GM23338 (cell line): ENCODE measurements around the gene FASN. TPM values are rescaled to one million over a fixed set of nuclear protein-coding genes. Genes with fewer than 3 reads are reported as not detected.
"Not testable (repeated sequence)": the region's sequence is repeated elsewhere in the genome, so short reads cannot be mapped to it uniquely, and the experiment has no call there.

ENCODE experiments used
- ATAC-seq: fragments of 200-7000 bp; cut with Tn5 transposase; 3 replicates; pipeline ENCODE4 v1.9.1; 2020
- DNase-seq: peaks from one replicate; pipeline ENCODE4 v3.0.0-alpha.2; 2015; ENCODE audit warnings: low spot score
- H2AFZ ChIP-seq: fragments of 200-600 bp; sonication (generic); 2 replicates; pipeline ENCODE4 v1.8.0; 2016; ENCODE audit warnings: antibody characterized with exemption, mild to moderate bottlenecking, moderate library complexity
- H3F3A ChIP-seq: fragments of 200-600 bp; sonication (generic); replicated peaks from 2 replicates; pipeline ENCODE4 v1.8.0; 2017; ENCODE audit warnings: antibody characterized with exemption, mixed run types, low read depth
- H3K27ac ChIP-seq: fragments of 200-600 bp; sonication (generic); 2 replicates; pipeline ENCODE4 v1.6.1; 2016; ENCODE audit warnings: low read depth
- H3K27me3 ChIP-seq: fragments of 200-600 bp; sonication (generic); 2 replicates; pipeline ENCODE4 v1.8.0; 2016; ENCODE audit warnings: mild to moderate bottlenecking, mixed run types, moderate library complexity; ENCODE audit not compliant: insufficient read depth
- H3K36me3 ChIP-seq: fragments of 200-600 bp; sonication (generic); 2 replicates; pipeline ENCODE4 v1.8.0; 2016; ENCODE audit warnings: mild to moderate bottlenecking; ENCODE audit not compliant: insufficient read depth
- H3K4me1 ChIP-seq: fragments of 200-600 bp; sonication (generic); 2 replicates; pipeline ENCODE4 v1.8.0; 2016; ENCODE audit warnings: mild to moderate bottlenecking, moderate library complexity; ENCODE audit not compliant: insufficient read depth
- H3K4me2 ChIP-seq: fragments of 200-600 bp; sonication (generic); 2 replicates; pipeline ENCODE4 v1.7.1; 2017; ENCODE audit warnings: mixed run types
- H3K4me3 ChIP-seq: fragments of 200-600 bp; sonication (generic); 2 replicates; pipeline ENCODE4 v1.6.1; 2016; ENCODE audit warnings: mixed run types
- H3K79me2 ChIP-seq: fragments of 200-600 bp; sonication (generic); replicated peaks from 2 replicates; pipeline ENCODE4 v1.8.0; 2017; ENCODE audit warnings: mild to moderate bottlenecking; ENCODE audit not compliant: insufficient read depth
- H3K9me2 ChIP-seq: fragments of 200-600 bp; sonication (generic); 2 replicates; pipeline ENCODE4 v1.8.0; 2017; ENCODE audit not compliant: insufficient read depth
- H4K20me1 ChIP-seq: fragments of 200-600 bp; sonication (generic); replicated peaks from 2 replicates; pipeline ENCODE4 v1.8.0; 2017; ENCODE audit warnings: mild to moderate bottlenecking; ENCODE audit not compliant: insufficient read depth
- H3K27ac Mint-ChIP-seq: 2 replicates; pipeline ENCODE4 v1.8.0; 2020; ENCODE audit warnings: inconsistent platforms, mild to moderate bottlenecking, moderate library complexity, mixed read lengths
- H3K27me3 Mint-ChIP-seq: 3 replicates; pipeline ENCODE4 v1.8.0; 2022; ENCODE audit warnings: low read depth, mild to moderate bottlenecking, moderate library complexity, mixed read lengths, inconsistent platforms; ENCODE audit not compliant: insufficient read depth, poor library complexity
- H3K36me3 Mint-ChIP-seq: 3 replicates; pipeline ENCODE4 v1.8.0; 2021; ENCODE audit warnings: low read depth, mild to moderate bottlenecking, inconsistent platforms, moderate library complexity, mixed read lengths
- H3K4me1 Mint-ChIP-seq: 3 replicates; pipeline ENCODE4 v1.8.0; 2020; ENCODE audit warnings: mild to moderate bottlenecking, inconsistent platforms, mixed read lengths
- H3K4me3 Mint-ChIP-seq: 3 replicates; pipeline ENCODE4 v1.8.0; 2021; ENCODE audit warnings: moderate library complexity, mild to moderate bottlenecking, inconsistent platforms, mixed read lengths
- H3K9me3 Mint-ChIP-seq: 3 replicates; pipeline ENCODE4 v1.8.0; 2020; ENCODE audit warnings: moderate library complexity, mild to moderate bottlenecking, inconsistent platforms, mixed read lengths
- CREB1 ChIP-seq: fragments of 250-450 bp; sonication (Bioruptor Pico); IDR thresholded peaks from 2 replicates; pipeline ENCODE4 v1.5.0; 2020; ENCODE audit warnings: low read depth, mild to moderate bottlenecking, moderate library complexity
- CTCF ChIP-seq, 2 experiments: fragments of 200-600 bp in 1 of 2; sonication (generic) in 1 of 2; conservative IDR thresholded peaks; 2 replicates each; pipeline versions ENCODE4 v1.5.1 to v1.6.1; 2016 to 2017; ENCODE audit warnings: antibody characterized with exemption in 2 of 2, low read depth in 2 of 2, mild to moderate bottlenecking in 2 of 2, moderate library complexity in 1 of 2
- EZH2 ChIP-seq: fragments of 200-600 bp; sonication (generic); IDR thresholded peaks from one replicate; pipeline ENCODE4 v1.8.0; 2017; ENCODE audit warnings: antibody characterized with exemption, mild to moderate bottlenecking, low read depth; ENCODE audit not compliant: unreplicated experiment
- NANOG ChIP-seq: IDR thresholded peaks from 2 replicates; pipeline ENCODE4 v1.6.1; 2016; ENCODE audit warnings: antibody characterized with exemption, borderline replicate concordance
- POLR2AphosphoS5 ChIP-seq: IDR thresholded peaks from 2 replicates; pipeline ENCODE4 v1.6.1; 2016; ENCODE audit warnings: antibody characterized with exemption, low read depth
- ZNF331 ChIP-seq: fragments of 250-450 bp; sonication (Bioruptor Pico); IDR thresholded peaks from 2 replicates; pipeline ENCODE4 v1.5.0; 2020; ENCODE audit warnings: low read depth, mild to moderate bottlenecking, moderate library complexity
- ZNF462 ChIP-seq: fragments of 250-450 bp; sonication (Bioruptor Pico); IDR thresholded peaks from 2 replicates; pipeline ENCODE4 v1.5.0; 2020; ENCODE audit warnings: mild to moderate bottlenecking, moderate library complexity
- polyA plus RNA-seq: library from polyadenylated mRNA; unstranded; fragments of >200 nt; fragmentation: Nextera tagmentation; extraction: Ambion mirVana; gene quantifications from 2 replicates; pipeline ENCODE4 v1.2.1, GENCODE V29; 2016
- total RNA-seq: library from RNA; depleted of rRNA; stranded (reverse); fragments of >200 nt; shearing (Covaris generic); gene quantifications from 2 replicates; pipeline ENCODE4 v1.2.3, GENCODE V29; 2014

Gene FASN
- total and polyA plus RNA-seq, 2 experiments from 2014 or later, result 120 to 849 TPM

GRCh38 chr17:82133166-82133953 lies 35.3 kb upstream of the FASN start:
- H3F3A ChIP-seq, H3K36me3 Mint-ChIP-seq, H3K4me1 Mint-ChIP-seq, H3K4me3 Mint-ChIP-seq, H3K36me3 ChIP-seq, H3K27ac Mint-ChIP-seq, H3K79me2 ChIP-seq, H3K9me2 ChIP-seq, H3K4me3 ChIP-seq, H3K27ac ChIP-seq, H2AFZ ChIP-seq, H3K4me2 ChIP-seq, ATAC-seq, H3K27me3 Mint-ChIP-seq, H3K4me1 ChIP-seq, H3K27me3 ChIP-seq, DNase-seq, H3K9me3 Mint-ChIP-seq, H4K20me1 ChIP-seq: not testable (repeated sequence)

- H3K9me2 ChIP-seq, result no peaks in the 10 kb centered on the region
- Mint-ChIP-seq H3K4me1 (peaks cover 4% of the 10 kb centered on the region; the same call in 1 of the 3 replicates), H3K27me3 (peaks cover 6% of the 10 kb centered on the region), H3K4me3 (no peak overlapping the region), H3K36me3 (peaks cover 3% of the 10 kb centered on the region; the same call in 1 of the 3 replicates), H3K27ac (no peak overlapping the region), H3K9me3 (no peaks in the 10 kb centered on the region)
- H3F3A ChIP-seq, result no peaks in the 10 kb centered on the region
- no peaks in the 10 kb centered on the region; the same call in 1 of the 2 replicates for H4K20me1 ChIP-seq
- no peaks in the 10 kb centered on the region for H3K4me1 ChIP-seq
- H3K4me3 ChIP-seq, result no peak overlapping the region
- no peak overlapping the region for H3K4me2 ChIP-seq
- no peak overlapping the region for H2AFZ ChIP-seq
- H3K27ac ChIP-seq, result no peak overlapping the region
- ATAC-seq, result peak; percentile 55
- H3K36me3 ChIP-seq, result no peaks in the 10 kb centered on the region
- H3K79me2 ChIP-seq, result no peaks in the 10 kb centered on the region
- H3K27me3 ChIP-seq, result no peaks in the 10 kb centered on the region
- peak; percentile 46 for DNase-seq
- peak; percentile 55 to 62 for TF ChIP-seq CTCF (conservative IDR thresholded peaks at IDR 0.05; ENCODE audit: low read depth in 2 of 2)
- no peak for TF ChIP-seq ZNF331 (CRISPR knock-in tag)
- no peak for TF ChIP-seq CREB1 (CRISPR knock-in tag)
These were observed 31.1 kb upstream of the FASN start for GRCh38 chr17:82129095-82129494.

GRCh38 chr17:82128287-82128686 lies 30.3 kb upstream of the FASN start:
- Histone ChIP-seq H3K27ac (no peak overlapping the region), H3F3A (no peaks in the 10 kb centered on the region), H2AFZ (no peak overlapping the region), H3K4me1 (no peaks in the 10 kb centered on the region), H3K36me3 (no peaks in the 10 kb centered on the region), H3K27me3 (no peaks in the 10 kb centered on the region), H4K20me1 (no peaks in the 10 kb centered on the region; the same call in 1 of the 2 replicates), H3K9me2 (no peaks in the 10 kb centered on the region), H3K4me3 (no peak overlapping the region), H3K79me2 (no peaks in the 10 kb centered on the region), H3K4me2 (no peak overlapping the region)
- H3K27me3 Mint-ChIP-seq, result peaks cover 4% of the 10 kb centered on the region
- ATAC-seq (peak; percentile 70), DNase-seq (no peak)
- no peak overlapping the region for H3K4me3 Mint-ChIP-seq
- H3K27ac Mint-ChIP-seq, result no peak overlapping the region
- H3K4me1 Mint-ChIP-seq, result peaks cover 4% of the 10 kb centered on the region; the same call in 1 of the 3 replicates
- H3K9me3 Mint-ChIP-seq, result no peaks in the 10 kb centered on the region
- H3K36me3 Mint-ChIP-seq, result peaks cover 3% of the 10 kb centered on the region; the same call in 1 of the 3 replicates
- TF ChIP-seq ZNF462 (CRISPR knock-in tag) (no peak), EZH2 (no peak), POLR2AphosphoS5 (no peak), NANOG (no peak)
